ENCODE data around the gene SLC16A11. TPM values are rescaled to one million over a fixed set of nuclear protein-coding genes. Genes with fewer than 3 reads are reported as not detected.

SLC16A11 gene
- total RNA-seq, 1 experiment from 2014 or later, result not detected

DNA sequence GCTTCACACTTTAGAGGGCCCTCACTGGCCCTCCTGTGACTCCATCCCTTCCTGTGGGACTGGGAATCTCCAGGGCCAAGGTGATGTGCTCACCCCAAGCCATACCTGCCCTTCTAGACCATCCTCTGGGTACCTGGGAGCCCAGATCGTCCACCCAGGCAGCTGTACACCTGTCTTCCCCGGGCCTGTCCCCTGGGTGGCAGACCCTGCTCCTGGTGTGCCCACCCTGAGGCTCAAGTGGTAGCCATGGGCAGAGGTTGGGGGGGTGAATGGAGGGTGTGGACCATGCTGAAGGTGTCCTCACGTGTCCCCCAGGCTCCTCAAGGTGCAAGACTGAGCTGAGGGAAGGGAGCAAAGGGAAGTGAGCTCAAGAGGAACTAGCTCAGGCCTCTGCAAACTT lies 26.8 kb upstream of the SLC16A11 start:
- no peak overlapping the region for H3K27ac Mint-ChIP-seq (ENCODE audit: low read depth, unreplicated experiment)
- ChIA-PET CTCF (interaction anchor here (0.5 kb wide), 1 partner anchor 67 kb away, joined by 3 read pairs; no protein-coding TSS in a partner anchor), POLR2A (no interaction called here)
- peaks cover 6% of the 10 kb centered on the region for H3K36me3 Mint-ChIP-seq (ENCODE audit: insufficient read depth, unreplicated experiment)
- peaks cover 26% of the 10 kb centered on the region for H3K27me3 Mint-ChIP-seq (ENCODE audit: insufficient read depth, unreplicated experiment)
- intact Hi-C loops (cut with micrococcal nuclease), result no loop called here
- H3K4me3 Mint-ChIP-seq (ENCODE audit: unreplicated experiment), result no peak overlapping the region
- no TSS peak for BruUV-seq (replicated peaks)
- DNase-seq (ENCODE audit: unreplicated experiment), result no peak
- TF ChIP-seq, protein P1, sequence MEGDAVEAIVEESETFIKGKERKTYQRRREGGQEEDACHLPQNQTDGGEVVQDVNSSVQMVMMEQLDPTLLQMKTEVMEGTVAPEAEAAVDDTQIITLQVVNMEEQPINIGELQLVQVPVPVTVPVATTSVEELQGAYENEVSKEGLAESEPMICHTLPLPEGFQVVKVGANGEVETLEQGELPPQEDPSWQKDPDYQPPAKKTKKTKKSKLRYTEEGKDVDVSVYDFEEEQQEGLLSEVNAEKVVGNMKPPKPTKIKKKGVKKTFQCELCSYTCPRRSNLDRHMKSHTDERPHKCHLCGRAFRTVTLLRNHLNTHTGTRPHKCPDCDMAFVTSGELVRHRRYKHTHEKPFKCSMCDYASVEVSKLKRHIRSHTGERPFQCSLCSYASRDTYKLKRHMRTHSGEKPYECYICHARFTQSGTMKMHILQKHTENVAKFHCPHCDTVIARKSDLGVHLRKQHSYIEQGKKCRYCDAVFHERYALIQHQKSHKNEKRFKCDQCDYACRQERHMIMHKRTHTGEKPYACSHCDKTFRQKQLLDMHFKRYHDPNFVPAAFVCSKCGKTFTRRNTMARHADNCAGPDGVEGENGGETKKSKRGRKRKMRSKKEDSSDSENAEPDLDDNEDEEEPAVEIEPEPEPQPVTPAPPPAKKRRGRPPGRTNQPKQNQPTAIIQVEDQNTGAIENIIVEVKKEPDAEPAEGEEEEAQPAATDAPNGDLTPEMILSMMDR (IDR thresholded peaks at IDR 0.05; ENCODE audit: unreplicated experiment), result no peak
- H3K9me3 Mint-ChIP-seq (ENCODE audit: unreplicated experiment), result peaks cover 14% of the 10 kb centered on the region
- H3K4me1 Mint-ChIP-seq (ENCODE audit: insufficient read depth, unreplicated experiment), result no peaks in the 10 kb centered on the region

DNA sequence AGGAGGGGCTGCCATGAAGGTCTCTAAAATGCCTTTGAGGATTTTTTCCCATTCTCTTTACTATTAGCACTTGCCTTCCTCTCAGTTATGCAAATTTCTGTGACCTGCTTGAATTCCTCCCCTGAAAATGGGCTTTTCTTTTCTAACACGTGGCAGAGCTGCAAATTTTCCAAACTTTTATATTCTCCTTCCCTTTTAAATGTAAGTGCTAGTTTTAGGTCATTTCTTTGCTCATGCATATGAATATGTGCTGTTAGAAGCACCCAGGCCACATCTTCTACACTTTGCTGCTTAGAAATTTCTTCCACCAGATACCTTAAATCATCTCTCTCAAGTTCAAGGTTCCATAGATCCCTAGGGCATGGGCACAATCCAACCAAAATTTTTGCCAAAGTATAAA lies 24.4 kb upstream of the SLC16A11 start:
- peaks cover 14% of the 10 kb centered on the region for H3K9me3 Mint-ChIP-seq (ENCODE audit: unreplicated experiment)
- no peak for DNase-seq (ENCODE audit: unreplicated experiment)
- TF ChIP-seq, protein P1 (IDR thresholded peaks at IDR 0.05; ENCODE audit: unreplicated experiment), result no peak
- ChIA-PET CTCF (no interaction called here), POLR2A (no interaction called here)
- H3K27ac Mint-ChIP-seq (ENCODE audit: low read depth, unreplicated experiment), result no peak overlapping the region
- H3K4me3 Mint-ChIP-seq (ENCODE audit: unreplicated experiment), result no peak overlapping the region
- no TSS peak for BruUV-seq (replicated peaks)
- intact Hi-C loops (cut with micrococcal nuclease), result no loop called here
- H3K36me3 Mint-ChIP-seq (ENCODE audit: insufficient read depth, unreplicated experiment), result peaks cover 6% of the 10 kb centered on the region
- peaks cover 23% of the 10 kb centered on the region for H3K27me3 Mint-ChIP-seq (ENCODE audit: insufficient read depth, unreplicated experiment)
- peaks cover 9% of the 10 kb centered on the region for H3K4me1 Mint-ChIP-seq (ENCODE audit: insufficient read depth, unreplicated experiment)

DNA sequence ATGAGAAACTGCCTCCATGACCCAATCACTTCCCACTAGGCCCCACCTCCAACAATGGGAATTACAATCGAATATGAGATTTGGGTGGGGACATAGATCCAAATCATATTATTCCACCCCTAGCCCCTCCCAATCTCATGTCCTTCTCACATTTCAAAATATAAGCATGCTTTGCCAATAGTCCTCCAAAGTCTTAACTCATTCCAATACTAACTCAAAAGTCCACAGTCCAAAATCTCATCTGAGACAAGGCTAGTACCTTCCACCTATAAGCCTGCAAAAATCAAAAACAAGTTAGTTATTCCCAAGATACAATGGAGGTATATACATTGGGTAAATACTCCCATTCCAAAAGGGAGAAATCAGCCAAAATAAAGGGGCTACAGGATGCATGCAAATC lies 23.3 kb upstream of the SLC16A11 start:
- ChIA-PET POLR2A (no interaction called here), CTCF (no interaction called here)
- Mint-ChIP-seq H3K27ac (ENCODE audit: low read depth, unreplicated experiment) (no peak overlapping the region), H3K27me3 (ENCODE audit: insufficient read depth, unreplicated experiment) (peaks cover 12% of the 10 kb centered on the region), H3K36me3 (ENCODE audit: insufficient read depth, unreplicated experiment) (peaks cover 6% of the 10 kb centered on the region), H3K4me1 (ENCODE audit: insufficient read depth, unreplicated experiment) (peaks cover 9% of the 10 kb centered on the region), H3K9me3 (ENCODE audit: unreplicated experiment) (peaks cover 14% of the 10 kb centered on the region), H3K4me3 (ENCODE audit: unreplicated experiment) (no peak overlapping the region)
- BruUV-seq (replicated peaks), result no TSS peak
- TF ChIP-seq, protein P1 (IDR thresholded peaks at IDR 0.05; ENCODE audit: unreplicated experiment), result no peak
- intact Hi-C loops (cut with micrococcal nuclease), result no loop called here
- no peak for DNase-seq (ENCODE audit: unreplicated experiment)

DNA sequence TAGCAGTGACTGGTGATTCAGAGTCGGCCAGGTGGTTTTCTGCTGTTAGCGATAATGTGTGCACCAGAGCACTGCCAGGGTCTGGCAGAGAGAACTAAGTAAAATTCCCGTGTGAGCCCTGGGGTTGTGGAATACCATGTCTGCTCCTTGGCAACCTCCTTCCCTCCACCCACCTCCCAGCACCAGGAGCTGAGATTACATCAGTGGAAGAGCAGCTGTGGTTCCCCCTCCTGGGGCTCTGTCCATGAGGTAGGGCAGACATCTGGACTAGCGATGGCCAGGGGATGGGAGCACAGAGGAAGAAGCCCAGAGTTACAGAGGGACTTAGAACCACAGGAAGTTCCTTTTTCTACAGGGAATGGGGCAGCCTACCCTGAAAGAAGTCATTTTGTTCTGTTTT lies 20.4 kb upstream of the SLC16A11 start:
- DNase-seq (ENCODE audit: unreplicated experiment), result no peak
- peaks cover 14% of the 10 kb centered on the region for H3K9me3 Mint-ChIP-seq (ENCODE audit: unreplicated experiment)
- H3K4me1 Mint-ChIP-seq (ENCODE audit: insufficient read depth, unreplicated experiment), result peaks cover 20% of the 10 kb centered on the region
- H3K36me3 Mint-ChIP-seq (ENCODE audit: insufficient read depth, unreplicated experiment), result peaks cover 6% of the 10 kb centered on the region
- H3K27me3 Mint-ChIP-seq (ENCODE audit: insufficient read depth, unreplicated experiment), result no peaks in the 10 kb centered on the region
- POLR2A ChIA-PET, result interaction anchor here (0.7 kb wide), 1 partner anchor 234 kb away, joined by 3 read pairs; no protein-coding TSS in a partner anchor
- CTCF ChIA-PET, result interaction anchor here (2.1 kb wide), 1 partner anchor 73 kb away, joined by 8 read pairs; no protein-coding TSS in a partner anchor
- H3K4me3 Mint-ChIP-seq (ENCODE audit: unreplicated experiment), result no peak overlapping the region
- BruUV-seq (replicated peaks), result no TSS peak
- intact Hi-C loops (cut with micrococcal nuclease), result no loop called here
- H3K27ac Mint-ChIP-seq (ENCODE audit: low read depth, unreplicated experiment), result no peak overlapping the region
- TF ChIP-seq, protein P1 (IDR thresholded peaks at IDR 0.05; ENCODE audit: unreplicated experiment), result no peak
